HepG2 (cell line): Measurements from ENCODE around the gene KNL1. TPM values are rescaled to one million over a fixed set of nuclear protein-coding genes. Genes with fewer than 3 reads are reported as not detected.

Source experiments
- CREM ChIP-seq, 2 experiments: sonication (generic) in 1 of 2; formaldehyde crosslinking in 1 of 2; IDR thresholded peaks; 2 replicates each; pipeline versions ENCODE4 v1.4.0 to v1.6.1; 2016 to 2020; ENCODE audit warnings: antibody characterized with exemption in 1 of 2, mild to moderate bottlenecking in 1 of 2, missing genetic modification reagents in 1 of 2
- FOXP1 ChIP-seq, 2 experiments: fragments of 450-650 bp in 1 of 2; IDR thresholded peaks; 2 replicates each; pipeline ENCODE4 v1.6.1; 2017 to 2018; ENCODE audit warnings: antibody characterized with exemption in 1 of 2
- GRHL1 ChIP-seq: sonication (generic); formaldehyde crosslinking; conservative IDR thresholded peaks from 2 replicates; pipeline ENCODE4 v1.8.0; 2022; ENCODE audit warnings: missing genetic modification reagents
- HDAC2 ChIP-seq: sonication (generic); formaldehyde crosslinking; IDR thresholded peaks from 2 replicates; pipeline ENCODE4 v1.4.0; 2020; ENCODE audit warnings: missing genetic modification reagents
- HOMEZ ChIP-seq: IDR thresholded peaks from 2 replicates; pipeline ENCODE4 v1.6.1; 2016; ENCODE audit warnings: low read depth
- IRX3 ChIP-seq: sonication (generic); formaldehyde crosslinking; IDR thresholded peaks from 2 replicates; pipeline ENCODE4 v1.8.1; 2023; ENCODE audit warnings: mild to moderate bottlenecking, low read depth, missing genetic modification reagents, borderline replicate concordance
- KDM5B ChIP-seq: sonication (generic); formaldehyde crosslinking; IDR thresholded peaks from 2 replicates; pipeline ENCODE4 v1.4.0; 2020; ENCODE audit warnings: missing genetic modification reagents, mild to moderate bottlenecking, borderline replicate concordance
- NFIC ChIP-seq: IDR thresholded peaks from 2 replicates; pipeline ENCODE4 v1.6.1; 2012; ENCODE audit warnings: mild to moderate bottlenecking, low read length, inconsistent platforms
- PLRG1 ChIP-seq: fragments of 450-650 bp; conservative IDR thresholded peaks from 2 replicates; pipeline ENCODE4 v1.6.1; 2016
- SKI ChIP-seq: fragments of 450-650 bp; IDR thresholded peaks from one replicate; pipeline ENCODE4 v1.6.1; 2018; ENCODE audit warnings: mild to moderate bottlenecking; ENCODE audit not compliant: partially characterized antibody
- SMYD3 ChIP-seq: sonication (generic); formaldehyde crosslinking; IDR thresholded peaks from 2 replicates; pipeline ENCODE4 v1.8.1; 2023; ENCODE audit warnings: mild to moderate bottlenecking, missing genetic modification reagents
- ZNF235 ChIP-seq: sonication (generic); formaldehyde crosslinking; IDR thresholded peaks from 2 replicates; pipeline ENCODE4 v1.8.1; 2023; ENCODE audit warnings: mild to moderate bottlenecking, missing genetic modification reagents, borderline replicate concordance
- ZNF564 ChIP-seq: sonication (generic); formaldehyde crosslinking; IDR thresholded peaks from 2 replicates; pipeline ENCODE4 v1.8.1; 2023; ENCODE audit warnings: mild to moderate bottlenecking, missing genetic modification reagents
- ZNF883 ChIP-seq: sonication (generic); formaldehyde crosslinking; IDR thresholded peaks from 2 replicates; pipeline ENCODE4 v1.5.1; 2020; ENCODE audit warnings: mild to moderate bottlenecking, missing genetic modification reagents; ENCODE audit errors: not compliant biosample characterization
- polyA plus RNA-seq, 8 experiments: library from polyadenylated mRNA; depleted of rRNA in 3 of 8; stranded (reverse) in 7 of 8; unstranded in 1 of 8; fragments of >200 nt; fragmentation: Illumina TruSeq in 4 of 8; extraction: Trizol in 4 of 8; gene quantifications; 2 replicates each; pipeline versions ENCODE4 v1.2.1 to v1.2.3, GENCODE V29; 2011 to 2016; ENCODE audit warnings: low read depth in 4 of 8, missing spikeins in 1 of 8, mixed read lengths in 1 of 8; ENCODE audit not compliant: insufficient read depth in 1 of 8
- total RNA-seq, 5 experiments: library from RNA; depleted of rRNA; stranded (reverse); fragments of >200 nt; fragmentation: Illumina TruSeq; extraction: Trizol; gene quantifications; 2 replicates each; pipeline ENCODE4 v1.2.3, GENCODE V29; 2016; ENCODE audit warnings: low read depth in 1 of 5

The KNL1 gene
- total and polyA plus RNA-seq, 2 of the 13 experiments (the other 11 are each of a cell fraction or from before 2014, with no cell fraction given): 8.0 to 21.4 TPM

GRCh38 chr15:40693904-40694687 lies 100.0 kb downstream of the KNL1 start (continued):
- no peak for TF ChIP-seq ZNF883 (CRISPR knock-in tag)
- no peak for TF ChIP-seq HDAC2 (CRISPR knock-in tag)
- no peak for TF ChIP-seq FOXP1 (IDR thresholded peaks at IDR 0.05)
- TF ChIP-seq FOXP1 (CRISPR knock-in tag; IDR thresholded peaks at IDR 0.05): no peak
- TF ChIP-seq ZNF235: no peak
- TF ChIP-seq ZNF564 (CRISPR knock-in tag): no peak
- no peak for TF ChIP-seq KDM5B (CRISPR knock-in tag)
- TF ChIP-seq NFIC: no peak
- TF ChIP-seq SMYD3 (CRISPR knock-in tag): no peak
- no peak for TF ChIP-seq IRX3 (CRISPR knock-in tag)
- no peak for TF ChIP-seq GRHL1 (CRISPR knock-in tag)
- no peak for TF ChIP-seq HOMEZ (CRISPR knock-in tag)
- no peak for TF ChIP-seq SKI
- no peak for TF ChIP-seq PLRG1
- TF ChIP-seq CREM (IDR thresholded peaks at IDR 0.05): no peak
- no peak for TF ChIP-seq CREM (CRISPR knock-in tag; IDR thresholded peaks at IDR 0.05)
